Kidney (tissue), 14 donors: Measurements from ENCODE around the gene HDDC3. TPM values are rescaled to one million over a fixed set of nuclear protein-coding genes. Genes with fewer than 3 reads are reported as not detected.

Experiments used
- DNase-seq, 5 donors: peaks; one replicate each; pipeline ENCODE4 v3.0.0-alpha.2; 2013 to 2020
- FAIRE-seq: peaks from 2 replicates; lab custom pipeline; 2012; peaks lifted over from hg19 to GRCh38; lab: Jason Lieb, UNC
- H3K27ac ChIP-seq, 2 donors: one replicate each; pipeline ENCODE4 v1.7.0; 2013; ENCODE audit warnings: low read depth in 2 of 2, low read length in 2 of 2, inconsistent platforms in 1 of 2
- H3K27me3 ChIP-seq: one replicate; pipeline ENCODE4 v1.7.1; 2013; ENCODE audit warnings: low read length, inconsistent platforms; ENCODE audit not compliant: control insufficient read depth, insufficient read depth
- H3K36me3 ChIP-seq, 3 donors: one replicate each; pipeline versions ENCODE4 v1.7.0 to v1.7.1; 2013; ENCODE audit warnings: low read length in 3 of 3, control low read depth in 1 of 3, inconsistent platforms in 1 of 3; ENCODE audit not compliant: insufficient read depth in 3 of 3, control insufficient read depth in 2 of 3
- H3K4me1 ChIP-seq, 3 donors: one replicate each; pipeline versions ENCODE4 v1.7.0 to v1.7.1; 2013; ENCODE audit warnings: low read length in 3 of 3, inconsistent platforms in 1 of 3, low read depth in 1 of 3; ENCODE audit not compliant: control insufficient read depth in 2 of 3, insufficient read depth in 2 of 3
- H3K4me3 ChIP-seq, 3 donors: one replicate each; pipeline versions ENCODE4 v1.7.0 to v1.8.1; 2013; ENCODE audit warnings: low read length in 3 of 3, control low read depth in 1 of 3, inconsistent platforms in 1 of 3
- H3K9ac ChIP-seq, 3 donors: one replicate each; pipeline versions ENCODE4 v1.7.0 to v1.7.1; 2013; ENCODE audit warnings: low read length in 3 of 3, control low read depth in 1 of 3, inconsistent platforms in 1 of 3
- H3K9me3 ChIP-seq, 3 donors: one replicate each; pipeline versions ENCODE4 v1.7.0 to v1.7.1; 2013; ENCODE audit warnings: low read length in 3 of 3, control low read depth in 1 of 3, inconsistent platforms in 1 of 3; ENCODE audit not compliant: control insufficient read depth in 2 of 3, insufficient read depth in 1 of 3
- intact Hi-C: fragments of 100-400 bp; cut with DNase I; formaldehyde crosslinking; loops from one replicate; pipeline ENCODE4 v1.11.1; 2022
- polyA plus RNA-seq: library from polyadenylated mRNA; stranded (reverse); fragments of 350-450 nt; fragmentation: Illumina TruSeq; extraction: RNeasy Lipid Tissue Mini Kit (QIAGEN cat#74804); gene quantifications from one replicate; pipeline ENCODE4 v1.2.3, GENCODE V29; 2014; ENCODE audit warnings: low read depth, low replicate concordance; ENCODE audit not compliant: insufficient read depth
- total RNA-seq: library from RNA; stranded (reverse); fragmentation: NEBNext Ultra II Directional; extraction: Animal tissue kit (Norgen Biotek cat#: 25700); gene quantifications from one replicate; pipeline ENCODE4 v1.2.1, GENCODE V29; 2021
- TF ChIP-seq, protein P1 (sequence below): IDR thresholded peaks from 3 replicates; pipeline ENCODE4 v1.5.1; 2012; ENCODE audit warnings: mild to moderate bottlenecking, moderate library complexity, borderline replicate concordance; ENCODE audit not compliant: insufficient read depth; ENCODE audit errors: extremely low read depth
- donor health status: control.
- donor health status: control.
- donor health status: control.
- donor health status: control.
- donor health status: control.
- donor health status: DM: yes; HTN: yes; CAD: no.
- donor health status: Normal renal cell carcinoma (clear cell type).

HDDC3 gene
- total and polyA plus RNA-seq, 2 donors from 2014 or later, result 15.5 to 47.3 TPM

GRCh38 chr15:90915808-90916440, 16.4 kb downstream of the HDDC3 start:
- FAIRE-seq (no peak), DNase-seq (peak in 3 of 5 donors; percentile 40 to 75 (median 43))
- Histone ChIP-seq H3K9me3 (no peaks in the 10 kb centered on the region), H3K27ac (no peak overlapping the region), H3K27me3 (no peaks in the 10 kb centered on the region), H3K36me3 (peaks cover 2 to 73% (median 60%) of the 10 kb centered on the region in 3 donors), H3K9ac (no peak overlapping the region), H3K4me3 (no peak overlapping the region), H3K4me1 (no peaks in the 10 kb centered on the region)
- intact Hi-C loops, result no loop called here
- TF ChIP-seq, protein P1, sequence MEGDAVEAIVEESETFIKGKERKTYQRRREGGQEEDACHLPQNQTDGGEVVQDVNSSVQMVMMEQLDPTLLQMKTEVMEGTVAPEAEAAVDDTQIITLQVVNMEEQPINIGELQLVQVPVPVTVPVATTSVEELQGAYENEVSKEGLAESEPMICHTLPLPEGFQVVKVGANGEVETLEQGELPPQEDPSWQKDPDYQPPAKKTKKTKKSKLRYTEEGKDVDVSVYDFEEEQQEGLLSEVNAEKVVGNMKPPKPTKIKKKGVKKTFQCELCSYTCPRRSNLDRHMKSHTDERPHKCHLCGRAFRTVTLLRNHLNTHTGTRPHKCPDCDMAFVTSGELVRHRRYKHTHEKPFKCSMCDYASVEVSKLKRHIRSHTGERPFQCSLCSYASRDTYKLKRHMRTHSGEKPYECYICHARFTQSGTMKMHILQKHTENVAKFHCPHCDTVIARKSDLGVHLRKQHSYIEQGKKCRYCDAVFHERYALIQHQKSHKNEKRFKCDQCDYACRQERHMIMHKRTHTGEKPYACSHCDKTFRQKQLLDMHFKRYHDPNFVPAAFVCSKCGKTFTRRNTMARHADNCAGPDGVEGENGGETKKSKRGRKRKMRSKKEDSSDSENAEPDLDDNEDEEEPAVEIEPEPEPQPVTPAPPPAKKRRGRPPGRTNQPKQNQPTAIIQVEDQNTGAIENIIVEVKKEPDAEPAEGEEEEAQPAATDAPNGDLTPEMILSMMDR, result no peak

GRCh38 chr15:90915216-90915807, 17.0 kb downstream of the HDDC3 start:
- no peak overlapping the region for H3K9ac ChIP-seq
- H3K4me3 ChIP-seq, result no peak overlapping the region
- H3K27me3 ChIP-seq, result no peaks in the 10 kb centered on the region
- DNase-seq, result peak in 1 of 5 donors; percentile 24
- H3K4me1 ChIP-seq, result no peaks in the 10 kb centered on the region
- TF ChIP-seq, protein P1, result no peak
- peaks cover 2 to 74% (median 60%) of the 10 kb centered on the region in 3 donors for H3K36me3 ChIP-seq
- no peak for FAIRE-seq
- no peaks in the 10 kb centered on the region for H3K9me3 ChIP-seq
- no peak overlapping the region for H3K27ac ChIP-seq
- intact Hi-C loops, result no loop called here

DNA sequence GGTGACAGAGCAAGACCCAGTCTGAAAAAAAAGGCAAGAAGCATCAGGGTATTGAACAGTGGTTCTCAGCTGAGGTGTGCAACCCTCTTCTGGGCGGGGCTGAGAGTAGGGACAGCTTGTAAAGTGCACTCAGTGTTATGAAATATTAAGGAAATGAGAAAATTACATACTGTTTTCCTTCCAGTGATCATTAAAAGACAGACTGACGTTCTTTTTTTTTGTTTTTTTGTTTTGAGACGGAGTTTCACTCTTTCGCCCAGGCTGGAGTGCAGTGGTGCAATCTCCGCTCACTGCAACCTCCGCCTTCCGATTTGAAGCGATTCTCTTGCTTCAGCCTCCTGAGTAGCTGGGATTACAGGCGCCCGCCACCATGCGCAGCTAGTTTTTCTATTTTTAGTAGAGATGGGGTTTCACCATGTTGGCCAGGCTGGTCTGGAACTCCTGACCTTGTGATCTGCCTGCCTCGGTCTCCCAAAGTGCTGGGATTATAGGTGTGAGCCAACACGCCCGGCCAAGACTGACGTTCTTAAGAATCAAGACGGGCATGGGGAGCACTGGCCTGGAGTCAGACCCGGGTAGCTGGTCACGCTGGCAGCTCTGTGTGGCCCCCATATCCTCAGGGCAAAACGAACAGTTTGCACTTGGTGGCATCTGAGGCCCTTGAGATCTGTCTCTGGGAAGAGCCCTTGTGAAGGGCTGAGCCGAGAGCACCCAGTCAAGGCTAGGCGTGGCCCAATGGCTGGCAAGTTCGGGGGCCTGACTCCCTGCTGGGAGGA, 17.9 kb downstream of the HDDC3 start:
- no peak for FAIRE-seq
- Histone ChIP-seq H3K9ac (no peak overlapping the region), H3K27me3 (no peaks in the 10 kb centered on the region), H3K36me3 (peaks cover 2 to 71% (median 57%) of the 10 kb centered on the region in 3 donors), H3K9me3 (no peaks in the 10 kb centered on the region), H3K27ac (no peak overlapping the region), H3K4me1 (no peaks in the 10 kb centered on the region), H3K4me3 (no peak overlapping the region)
- DNase-seq, result peak in 1 of 5 donors; percentile 46
- TF ChIP-seq, protein P1, result no peak
- intact Hi-C loops, result no loop called here
